Uterus (tissue), 2 donors: ENCODE measurements around the gene FRAT2.

Source experiments
- CTCF ChIP-seq, 4 experiments: fragments of 200-600 bp in 2 of 4; fragments of 450-650 bp in 2 of 4; sonication (generic) in 2 of 4; IDR thresholded peaks; one replicate each; pipeline ENCODE4 v1.5.1; 2016 to 2019; ENCODE audit warnings: antibody characterized with exemption in 4 of 4, mild to moderate bottlenecking in 2 of 4, moderate library complexity in 1 of 4
- POLR2A ChIP-seq, 2 donors: fragments of 450-650 bp; IDR thresholded peaks; one replicate each; pipeline ENCODE4 v1.6.1; 2016; ENCODE audit warnings: antibody characterized with exemption in 2 of 2, mild to moderate bottlenecking in 1 of 2, moderate library complexity in 1 of 2

DNA sequence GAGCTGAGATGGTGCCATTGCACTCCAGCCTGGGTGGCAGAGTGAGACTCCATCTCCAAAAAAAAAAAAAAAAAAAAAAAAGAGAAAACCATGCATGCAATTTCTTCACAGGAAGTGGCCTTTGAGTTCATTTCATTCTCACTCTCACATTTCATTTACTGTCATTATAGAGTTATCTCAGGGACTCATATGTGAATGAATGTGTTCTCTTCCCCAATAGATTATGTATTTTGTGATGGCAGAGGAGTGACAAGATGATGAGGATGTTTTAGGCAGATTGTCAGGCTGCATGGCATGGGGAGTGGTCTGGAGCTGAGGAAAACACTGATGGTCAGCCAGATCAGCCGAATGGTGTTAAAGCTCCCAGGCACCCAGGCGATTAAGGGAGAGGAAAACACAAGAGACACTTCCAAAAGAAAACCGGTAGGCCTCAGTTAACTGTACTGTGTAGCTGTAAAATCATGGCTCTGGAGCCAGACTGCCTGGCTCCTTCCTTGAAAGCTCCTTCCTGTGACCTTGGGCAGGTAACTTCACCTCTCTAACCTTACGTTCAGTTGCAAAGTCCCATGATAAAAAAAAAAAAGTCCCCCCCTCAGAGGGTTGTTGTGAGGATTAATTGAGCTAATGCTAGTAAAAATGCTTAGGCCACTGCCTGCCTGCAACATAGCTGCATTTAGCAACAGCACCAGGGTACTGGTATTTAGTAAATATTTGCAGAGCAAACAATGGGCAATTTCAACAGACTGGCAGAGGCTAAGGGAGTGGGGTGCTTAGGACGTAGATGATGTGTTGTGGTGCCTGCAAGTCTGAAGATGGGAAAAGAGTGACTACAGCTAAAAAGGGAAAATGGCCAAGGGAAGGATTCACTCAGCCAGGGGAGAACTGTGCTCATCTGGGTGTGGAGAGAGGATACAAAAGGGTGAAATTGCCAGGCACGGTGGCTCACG is 6.9 kb downstream of the FRAT2 start:
- TF ChIP-seq CTCF (IDR thresholded peaks at IDR 0.05) (no peak), POLR2A (IDR thresholded peaks at IDR 0.05) (no peak)
